ENCODE data around the gene GFM2. TPM values are rescaled to one million over a fixed set of nuclear protein-coding genes. Genes with fewer than 3 reads are reported as not detected.

The GFM2 gene
- total and polyA plus RNA-seq, 2 of the 13 experiments (the other 11 are each of a cell fraction or from before 2014, with no cell fraction given) = 22.0 to 41.6 TPM

GRCh38 chr5:74684900-74685851 is 81.7 kb downstream of the GFM2 start, which contains the start of gene HEXB (continued):
- TF ChIP-seq PPARG (CRISPR knock-in tag; conservative IDR thresholded peaks at IDR 0.05) = no peak
- peak; percentile 35 for TF ChIP-seq ATF7-NPFF (CRISPR knock-in tag; IDR thresholded peaks at IDR 0.05; ENCODE audit: low read depth)
- TF ChIP-seq ZNF75D (CRISPR knock-in tag; IDR thresholded peaks at IDR 0.05; ENCODE audit: borderline replicate concordance) = no peak
- TF ChIP-seq KDM3A (CRISPR knock-in tag; IDR thresholded peaks at IDR 0.05; ENCODE audit: low read depth) = no peak
- no peak for TF ChIP-seq SNRNP70 (IDR thresholded peaks at IDR 0.05; ENCODE audit: low read depth, low read length)
- TF ChIP-seq WIZ (CRISPR knock-in tag; IDR thresholded peaks at IDR 0.05) = no peak
- TF ChIP-seq PHF20 (CRISPR knock-in tag; IDR thresholded peaks at IDR 0.05) = peak; percentile 52
- no peak for TF ChIP-seq ZFAT (CRISPR knock-in tag; conservative IDR thresholded peaks at IDR 0.05)
- no peak for TF ChIP-seq ZBTB2 (CRISPR knock-in tag; IDR thresholded peaks at IDR 0.05; ENCODE audit: low read depth)
- peak; percentile 77 for TF ChIP-seq SALL1 (CRISPR knock-in tag; IDR thresholded peaks at IDR 0.05)
- TF ChIP-seq MAFG (CRISPR knock-in tag; IDR thresholded peaks at IDR 0.05) = no peak
- TF ChIP-seq SP1 (IDR thresholded peaks at IDR 0.05) = no peak
- TF ChIP-seq SP1 (CRISPR knock-in tag; IDR thresholded peaks at IDR 0.05) = peak; percentile 46
- no peak for TF ChIP-seq ZNF234 (CRISPR knock-in tag; conservative IDR thresholded peaks at IDR 0.05)
- 0 out of 2 replicates have a peak, but pooled peaks have one; percentile 28 for TF ChIP-seq NRL (CRISPR knock-in tag; IDR thresholded peaks at IDR 0.05; ENCODE audit: borderline replicate concordance)
- TF ChIP-seq ZFP36L2 (CRISPR knock-in tag; IDR thresholded peaks at IDR 0.05) = no peak
- peak; percentile 80; the same call in 1 of the 2 replicates for TF ChIP-seq ZNF792 (CRISPR knock-in tag; IDR thresholded peaks at IDR 0.05)
- TF ChIP-seq HHEX (CRISPR knock-in tag; IDR thresholded peaks at IDR 0.05) = 0 out of 2 replicates have a peak, but pooled peaks have one; percentile 14
- TF ChIP-seq MTF1 (CRISPR knock-in tag; IDR thresholded peaks at IDR 0.05) = no peak
- TF ChIP-seq SNAPC4 (CRISPR knock-in tag; IDR thresholded peaks at IDR 0.05) = no peak
- TF ChIP-seq ZBTB26 (CRISPR knock-in tag; IDR thresholded peaks at IDR 0.05; ENCODE audit: borderline replicate concordance) = no peak
- no peak for TF ChIP-seq BORCS8-MEF2B (CRISPR knock-in tag; IDR thresholded peaks at IDR 0.05)
